HUES6 (cell line): ENCODE results near the gene PTPN14.
"Not testable (repeated sequence)": the region's sequence is repeated elsewhere in the genome, so short reads cannot be mapped to it uniquely, and the experiment has no call there.

Source experiments
- H3K27ac ChIP-seq: 2 replicates; pipeline ENCODE4 v1.7.0; 2013; ENCODE audit warnings: low read depth, mild to moderate bottlenecking, low read length, inconsistent platforms
- H3K27me3 ChIP-seq: 2 replicates; pipeline ENCODE4 v1.6.1; 2013; ENCODE audit warnings: low read length; ENCODE audit not compliant: control insufficient read depth, insufficient read depth
- H3K36me3 ChIP-seq: 2 replicates; pipeline ENCODE4 v1.6.1; 2013; ENCODE audit warnings: low read length; ENCODE audit not compliant: control insufficient read depth, insufficient read depth
- H3K4me1 ChIP-seq: 2 replicates; pipeline ENCODE4 v1.6.1; 2013; ENCODE audit warnings: low read length; ENCODE audit not compliant: control insufficient read depth, insufficient read depth
- H3K4me3 ChIP-seq: 2 replicates; pipeline ENCODE4 v1.5.1; 2013; ENCODE audit warnings: low read depth, low read length
- H3K9ac ChIP-seq: one replicate; pipeline ENCODE4 v1.6.1; 2013; ENCODE audit warnings: mild to moderate bottlenecking, low read length
- H3K9me3 ChIP-seq: 2 replicates; pipeline ENCODE4 v1.6.1; 2013; ENCODE audit warnings: low read depth, low read length; ENCODE audit not compliant: control insufficient read depth, insufficient read depth

The PTPN14 gene

GRCh38 chr1:214582289-214582891, 31.0 kb upstream of the PTPN14 start:
- no peaks in the 10 kb centered on the region for H3K36me3 ChIP-seq
- peaks cover 18% of the 10 kb centered on the region for H3K4me1 ChIP-seq
- peaks cover 4% of the 10 kb centered on the region; the same call in 1 of the 2 replicates for H3K9me3 ChIP-seq
- no peak overlapping the region for H3K4me3 ChIP-seq
- H3K27me3 ChIP-seq: no peaks in the 10 kb centered on the region
- no peak overlapping the region for H3K9ac ChIP-seq
- H3K27ac ChIP-seq: no peak overlapping the region

DNA sequence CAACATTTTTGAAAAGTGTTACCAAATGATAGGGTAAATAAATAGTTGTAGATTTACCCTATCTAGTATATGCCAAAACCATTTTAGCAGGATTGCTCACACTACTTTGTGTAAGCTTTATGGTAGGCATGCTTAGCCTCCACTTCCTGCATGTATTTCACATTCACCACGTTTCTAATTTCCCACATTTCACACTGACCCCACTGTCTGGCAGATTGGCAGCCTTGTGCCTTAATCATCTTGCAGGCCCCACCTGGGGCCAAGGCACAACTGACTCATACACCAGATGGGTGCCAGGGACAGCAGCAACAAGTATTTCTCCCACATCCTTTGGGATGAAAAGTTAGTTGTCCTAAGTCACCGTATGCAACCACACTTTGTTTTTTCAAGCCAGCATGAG, 30.4 kb upstream of the PTPN14 start:
- Histone ChIP-seq H3K27me3 (no peaks in the 10 kb centered on the region), H3K4me1 (peaks cover 18% of the 10 kb centered on the region), H3K4me3 (no peak overlapping the region), H3K36me3 (no peaks in the 10 kb centered on the region), H3K27ac (no peak overlapping the region), H3K9me3 (peaks cover 11% of the 10 kb centered on the region), H3K9ac (no peak overlapping the region)

GRCh38 chr1:214579183-214579582, 27.8 kb upstream of the PTPN14 start:
- Histone ChIP-seq H3K27ac (no peak overlapping the region), H3K9ac (no peak overlapping the region), H3K4me3 (no peak overlapping the region), H3K4me1 (peaks cover 18% of the 10 kb centered on the region), H3K27me3 (no peaks in the 10 kb centered on the region), H3K36me3 (no peaks in the 10 kb centered on the region), H3K9me3 (peaks cover 30% of the 10 kb centered on the region)

GRCh38 chr1:214576120-214576519, 24.7 kb upstream of the PTPN14 start:
- peaks cover 30% of the 10 kb centered on the region for H3K9me3 ChIP-seq
- not testable (repeated sequence) for H3K36me3 ChIP-seq, H3K27ac ChIP-seq, H3K27me3 ChIP-seq, H3K9ac ChIP-seq, H3K4me3 ChIP-seq, H3K4me1 ChIP-seq

DNA sequence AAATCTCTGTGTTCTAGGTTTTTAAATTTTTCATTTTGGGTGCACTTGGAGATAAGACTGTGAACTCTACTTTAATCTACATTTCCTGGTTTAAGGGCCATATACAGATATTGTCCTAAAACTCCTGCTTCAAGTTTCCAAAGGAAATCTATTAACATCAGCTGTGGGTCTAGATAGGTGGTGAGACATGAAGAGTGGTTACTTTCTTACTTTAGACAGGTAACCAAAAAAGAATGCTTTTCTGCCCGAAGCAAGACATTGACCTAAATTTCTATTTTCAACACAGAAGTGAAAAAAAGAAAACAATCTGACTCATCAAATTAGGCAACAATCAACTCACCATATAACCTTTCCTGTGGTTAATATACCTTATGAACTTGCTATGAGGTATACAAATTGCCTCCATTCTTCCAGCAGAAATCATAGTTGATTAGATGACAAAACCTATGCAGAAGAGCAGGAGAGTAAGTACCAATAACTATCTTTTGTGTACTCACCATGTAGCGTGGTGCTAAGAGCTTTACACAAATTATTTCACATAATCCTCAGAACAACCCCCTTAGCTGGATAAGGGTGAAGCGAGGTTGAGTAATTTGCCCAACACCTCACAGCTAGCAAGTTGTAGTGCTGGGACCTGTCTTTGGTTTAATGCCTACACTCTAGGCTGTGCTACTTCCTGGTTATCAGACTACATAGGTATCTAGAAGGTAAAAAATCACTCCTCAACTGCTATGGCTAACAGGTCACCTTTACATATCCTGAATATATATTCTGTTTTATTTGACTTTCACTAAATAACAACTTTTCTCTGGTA, 23.4 kb upstream of the PTPN14 start:
- Histone ChIP-seq H3K9ac (no peak overlapping the region), H3K27ac (no peak overlapping the region), H3K36me3 (no peaks in the 10 kb centered on the region), H3K4me3 (no peak overlapping the region), H3K4me1 (no peaks in the 10 kb centered on the region; the same call in 1 of the 2 replicates), H3K9me3 (peaks cover 30% of the 10 kb centered on the region), H3K27me3 (no peaks in the 10 kb centered on the region)

- Histone ChIP-seq H3K27me3 (no peaks in the 10 kb centered on the region), H3K9ac (no peak overlapping the region), H3K4me1 (no peaks in the 10 kb centered on the region; the same call in 1 of the 2 replicates), H3K36me3 (no peaks in the 10 kb centered on the region), H3K9me3 (peaks cover 30% of the 10 kb centered on the region), H3K4me3 (no peak overlapping the region), H3K27ac (no peak overlapping the region)
Observed at GRCh38 chr1:214573386-214574318, 22.2 kb upstream of the PTPN14 start.

- no peak overlapping the region for H3K9ac ChIP-seq
- H3K36me3 ChIP-seq: no peaks in the 10 kb centered on the region
- H3K27ac ChIP-seq: no peak overlapping the region
Observed at GRCh38 chr1:214571281-214571680, 19.9 kb upstream of the PTPN14 start.

GRCh38 chr1:214570442-214570841, 19.0 kb upstream of the PTPN14 start:
- H3K9ac ChIP-seq: no peak overlapping the region
- H3K4me1 ChIP-seq: no peaks in the 10 kb centered on the region; the same call in 1 of the 2 replicates
- H3K4me3 ChIP-seq: no peak overlapping the region
- peaks cover 6% of the 10 kb centered on the region for H3K9me3 ChIP-seq
- H3K27ac ChIP-seq: no peak overlapping the region
- no peaks in the 10 kb centered on the region for H3K36me3 ChIP-seq
- no peaks in the 10 kb centered on the region for H3K27me3 ChIP-seq

More at GRCh38 chr1:214571281-214571680, 19.9 kb upstream of the PTPN14 start:
- Histone ChIP-seq H3K27me3 (no peaks in the 10 kb centered on the region), H3K4me3 (no peak overlapping the region), H3K4me1 (no peaks in the 10 kb centered on the region; the same call in 1 of the 2 replicates), H3K9me3 (peaks cover 14% of the 10 kb centered on the region)

DNA sequence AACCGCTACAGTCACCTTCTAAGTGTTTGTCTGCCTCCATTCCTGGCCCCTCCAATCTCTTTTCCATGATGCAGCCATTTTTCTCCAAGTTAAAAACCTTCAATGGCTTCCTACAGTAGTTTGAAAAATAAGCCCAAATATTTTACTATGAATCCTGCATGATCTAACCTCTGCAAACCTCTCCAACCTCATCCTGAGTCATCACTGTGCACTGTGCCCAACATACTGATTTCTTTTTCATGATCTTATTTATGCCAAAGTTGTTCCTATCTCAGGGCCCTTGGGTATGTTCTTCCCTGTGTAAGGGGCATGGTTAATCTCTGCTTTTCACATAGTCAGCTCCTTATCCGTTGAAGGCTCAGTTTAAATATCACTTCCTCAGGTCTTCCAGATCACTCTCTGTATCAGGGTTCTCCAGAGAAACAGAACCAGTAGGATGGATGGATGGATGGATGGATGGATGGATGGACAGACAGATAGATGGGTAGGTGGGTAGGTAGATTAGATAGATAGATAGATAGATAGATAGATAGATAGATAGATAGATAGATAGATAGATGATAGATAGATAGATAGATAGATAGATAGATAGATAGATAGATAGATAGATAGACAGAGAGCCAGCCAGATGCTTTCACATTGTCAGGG, 18.1 kb upstream of the PTPN14 start:
- no peaks in the 10 kb centered on the region for H3K36me3 ChIP-seq
- H3K27me3 ChIP-seq: no peaks in the 10 kb centered on the region
- H3K4me3 ChIP-seq: no peak overlapping the region
- H3K9me3 ChIP-seq: no peaks in the 10 kb centered on the region
- no peak overlapping the region for H3K27ac ChIP-seq
- H3K4me1 ChIP-seq: no peaks in the 10 kb centered on the region; the same call in 1 of the 2 replicates
- no peak overlapping the region for H3K9ac ChIP-seq

DNA sequence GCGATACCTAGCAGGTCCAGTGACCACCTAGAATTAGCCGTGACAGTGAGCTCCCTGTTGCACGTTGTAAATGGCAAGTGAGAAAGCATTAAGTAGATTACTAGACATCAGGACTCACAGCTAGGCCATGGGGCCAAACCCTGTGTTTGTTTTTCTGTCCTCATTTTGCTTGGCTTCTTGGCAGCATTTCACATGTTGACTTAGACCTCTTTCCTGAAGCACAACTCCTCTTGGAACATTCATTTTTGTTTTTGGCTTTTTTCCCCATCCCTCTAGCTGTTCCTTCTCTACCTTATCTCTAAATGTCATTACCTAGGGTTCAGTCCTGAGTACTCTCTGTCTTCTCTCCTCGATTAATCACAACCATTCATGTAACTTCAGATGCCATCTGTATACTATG, 16.9 kb upstream of the PTPN14 start:
- H3K9ac ChIP-seq: no peak overlapping the region
- H3K4me1 ChIP-seq: no peaks in the 10 kb centered on the region; the same call in 1 of the 2 replicates
- no peak overlapping the region for H3K4me3 ChIP-seq
- no peak overlapping the region for H3K27ac ChIP-seq
- H3K36me3 ChIP-seq: no peaks in the 10 kb centered on the region
- no peaks in the 10 kb centered on the region for H3K9me3 ChIP-seq
- no peaks in the 10 kb centered on the region for H3K27me3 ChIP-seq
